Stimulated activated CD4-positive, alpha-beta T cell treated with anti-CD3 and anti-CD28 coated beads, Interleukin-1b, Interleukin-23, amount 100 ng/mL, for 24 hours (primary cell): ENCODE data around the gene NOA1.
"Not testable (repeated sequence)": the region's sequence is repeated elsewhere in the genome, so short reads cannot be mapped to it uniquely, and the experiment has no call there.

Source experiments
- DNase-seq, 4 experiments: peaks; one replicate each; pipeline ENCODE4 v3.0.0-alpha.2; 2020; ENCODE audit warnings: low read depth in 4 of 4, low spot score in 1 of 4

The NOA1 gene

GRCh38 chr4:56959100-56959499, 18.3 kb downstream of the NOA1 start:
- DNase-seq = no peak

- no peak for DNase-seq
Observed at GRCh38 chr4:56958111-56958517, 19.3 kb downstream of the NOA1 start.

GRCh38 chr4:56953680-56954520, 23.5 kb downstream of the NOA1 start:
- no peak for DNase-seq

GRCh38 chr4:56941403-56941802, 36.0 kb downstream of the NOA1 start:
- DNase-seq = no peak

- DNase-seq = no peak
Observed at GRCh38 chr4:56940971-56941370, 36.4 kb downstream of the NOA1 start.

- no peak for DNase-seq
Observed at GRCh38 chr4:56940403-56940802, 37.0 kb downstream of the NOA1 start.

- not testable (repeated sequence) for DNase-seq
Observed at GRCh38 chr4:56939826-56940225, 37.6 kb downstream of the NOA1 start.

GRCh38 chr4:56937262-56937661, 40.1 kb downstream of the NOA1 start:
- DNase-seq = no peak

- DNase-seq = no peak
Observed at GRCh38 chr4:56931924-56932323, 45.5 kb downstream of the NOA1 start.

GRCh38 chr4:56930638-56931037, 46.8 kb downstream of the NOA1 start:
- no peak for DNase-seq

GRCh38 chr4:56927196-56927595, 50.2 kb downstream of the NOA1 start:
- no peak for DNase-seq

GRCh38 chr4:56914977-56915376, 62.4 kb downstream of the NOA1 start:
- DNase-seq = not testable (repeated sequence)

- no peak for DNase-seq
Observed at GRCh38 chr4:56914336-56914735, 63.1 kb downstream of the NOA1 start.
